GM18499 (cell line): ENCODE data around the gene GMEB2.
"Not testable (repeated sequence)": the region's sequence is repeated elsewhere in the genome, so short reads cannot be mapped to it uniquely, and the experiment has no call there.

Source experiments
- ATAC-seq: cut with Tn5 transposase; IDR thresholded peaks from one replicate; pipeline ENCODE4 v1.9.1; 2021; ENCODE audit warnings: moderate number of reproducible peaks; ENCODE audit not compliant: insufficient read depth, unreplicated experiment

GMEB2 gene

DNA sequence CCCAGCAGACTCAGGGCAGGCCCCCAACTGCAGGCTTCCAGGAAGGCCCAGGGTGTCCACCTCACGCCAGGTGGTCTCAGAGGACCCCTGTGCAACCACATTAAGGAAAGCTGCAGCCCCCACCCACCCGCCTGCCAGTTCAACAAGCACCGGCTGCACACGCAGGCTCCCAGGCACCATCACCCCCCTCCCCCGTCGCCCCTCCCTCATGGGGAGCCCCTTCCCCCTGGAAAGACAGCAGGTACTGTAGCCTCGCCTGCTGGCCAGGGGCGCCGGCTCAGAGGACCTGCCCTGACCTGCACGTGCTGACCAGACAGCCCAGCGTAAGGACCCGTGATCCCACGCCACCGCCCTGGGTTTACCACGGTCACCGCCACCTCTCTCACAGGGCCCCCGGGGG lies 13.8 kb upstream of the GMEB2 start:
- ATAC-seq, result not testable (repeated sequence)

DNA sequence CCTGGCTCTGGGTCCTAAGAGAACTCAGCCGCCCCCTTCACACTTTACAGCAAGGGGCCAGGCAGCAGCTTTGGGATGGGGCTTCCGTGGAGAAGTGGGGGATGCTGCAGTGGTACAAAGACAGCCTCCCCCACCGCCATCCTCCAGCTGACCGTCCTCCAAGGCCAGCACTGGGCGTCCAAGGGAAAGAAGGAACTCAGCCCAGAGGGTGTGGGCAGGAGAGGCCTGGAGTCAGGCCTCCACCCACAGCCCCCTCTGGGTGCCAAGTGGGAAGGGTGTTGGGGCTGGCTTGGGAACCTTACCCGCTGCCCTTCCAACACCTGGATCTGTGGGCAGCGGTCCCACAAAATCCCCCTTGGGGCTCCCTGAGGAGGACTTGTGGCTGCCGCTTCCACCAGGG lies 13.2 kb upstream of the GMEB2 start:
- ATAC-seq, result no peak

- no peak for ATAC-seq
Observed at GRCh38 chr20:63639093-63639975, 12.4 kb upstream of the GMEB2 start.

- ATAC-seq, result no peak
Observed at GRCh38 chr20:63636752-63637628, 10.1 kb upstream of the GMEB2 start.

DNA sequence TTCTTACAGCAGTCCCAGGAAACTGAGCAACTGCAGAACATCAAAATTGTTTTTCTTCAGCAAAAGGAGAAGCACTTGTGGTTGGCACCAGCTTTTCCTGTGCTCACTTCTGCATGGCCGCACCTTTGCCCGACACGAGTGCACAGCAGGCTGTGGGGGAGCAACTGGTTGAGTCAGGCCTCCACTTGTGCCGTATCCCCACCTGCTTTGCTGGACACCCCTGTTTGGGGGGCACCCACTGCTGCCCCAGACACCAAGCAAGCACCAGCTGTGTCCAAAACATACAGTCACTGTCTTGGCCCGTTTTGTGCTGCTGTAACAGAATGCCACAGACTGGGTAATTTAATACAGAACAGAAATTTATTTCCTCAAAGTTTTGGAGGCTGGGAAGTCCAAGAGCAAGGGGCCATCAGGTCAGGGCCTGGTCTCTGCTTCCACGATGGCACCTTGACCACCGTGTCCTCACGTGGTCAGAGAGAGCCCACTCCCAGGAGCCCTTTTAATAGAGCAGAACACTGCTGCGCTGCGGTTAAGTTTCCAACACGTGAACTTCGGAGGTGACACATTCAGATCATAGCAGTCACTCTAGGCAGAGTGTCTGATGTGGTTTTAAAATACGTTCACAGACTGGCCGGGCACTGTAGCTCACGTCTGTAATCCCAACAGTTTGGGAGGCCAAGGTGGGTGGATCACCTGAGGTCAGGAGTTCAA lies 8.7 kb upstream of the GMEB2 start:
- ATAC-seq, result no peak

DNA sequence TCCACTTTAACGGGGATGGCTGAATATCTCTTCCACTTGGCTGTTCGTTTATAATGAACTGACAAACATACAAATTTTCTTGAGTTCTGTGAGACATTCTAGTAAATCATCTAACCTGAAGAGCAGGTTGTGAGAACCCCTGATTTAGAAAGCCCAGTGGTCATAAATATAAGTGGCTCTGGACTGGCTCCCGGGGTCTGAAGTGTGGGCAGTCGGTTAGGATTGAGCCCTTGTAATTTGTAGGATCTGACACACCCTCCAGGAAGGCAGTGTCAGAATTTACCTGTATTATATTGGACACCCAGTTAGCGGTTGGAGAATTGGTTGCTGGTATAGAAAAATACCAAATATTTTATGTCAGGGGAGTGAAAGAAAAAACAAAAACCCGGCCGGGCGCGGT lies 6.8 kb upstream of the GMEB2 start:
- no peak for ATAC-seq

- not testable (repeated sequence) for ATAC-seq
Observed at GRCh38 chr20:63631426-63631825, 4.5 kb upstream of the GMEB2 start.

- not testable (repeated sequence) for ATAC-seq
Observed at GRCh38 chr20:63630956-63631355, 4.1 kb upstream of the GMEB2 start.

DNA sequence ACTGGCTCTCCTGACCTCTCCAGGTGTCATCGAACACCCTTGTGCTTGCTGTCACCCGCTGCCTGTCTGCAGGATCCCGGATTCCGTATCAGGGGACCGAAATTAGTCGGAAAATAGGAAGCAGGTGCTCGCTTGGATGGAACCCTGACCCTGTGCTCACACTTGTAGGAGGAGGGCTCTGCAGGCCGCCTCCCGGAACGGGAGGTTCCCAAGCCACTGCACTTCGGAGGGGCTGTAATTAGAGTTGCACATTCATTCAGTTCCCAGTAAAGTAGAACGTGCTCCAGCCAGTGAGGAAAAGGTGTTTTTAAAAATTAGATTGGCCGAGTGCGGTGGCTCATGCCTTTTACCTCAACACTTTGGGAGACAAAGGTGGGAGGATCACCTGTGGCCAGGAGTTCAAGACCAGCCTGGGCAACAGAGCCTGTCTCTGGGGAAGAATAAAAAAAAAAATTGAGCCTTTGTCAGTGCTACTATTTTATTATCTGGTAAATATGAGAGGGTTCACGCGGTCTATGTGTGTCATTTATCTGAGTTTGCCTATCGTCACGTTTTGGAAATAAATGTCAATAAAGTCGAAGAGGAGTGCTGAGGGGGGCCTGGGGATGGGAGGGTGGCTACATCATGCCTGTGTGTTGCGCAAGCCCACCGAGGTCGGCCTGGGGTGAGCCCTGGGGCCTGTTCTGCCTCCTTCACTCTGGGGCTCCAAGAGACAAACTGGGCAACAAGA lies 1.5 kb upstream of the GMEB2 start:
- no peak for ATAC-seq

GRCh38 chr20:63627751-63628245 lies 897 bp upstream of the GMEB2 start:
- ATAC-seq, result no peak

- ATAC-seq, result no peak
Observed at GRCh38 chr20:63627129-63627750, 339 bp upstream of the GMEB2 start.

DNA sequence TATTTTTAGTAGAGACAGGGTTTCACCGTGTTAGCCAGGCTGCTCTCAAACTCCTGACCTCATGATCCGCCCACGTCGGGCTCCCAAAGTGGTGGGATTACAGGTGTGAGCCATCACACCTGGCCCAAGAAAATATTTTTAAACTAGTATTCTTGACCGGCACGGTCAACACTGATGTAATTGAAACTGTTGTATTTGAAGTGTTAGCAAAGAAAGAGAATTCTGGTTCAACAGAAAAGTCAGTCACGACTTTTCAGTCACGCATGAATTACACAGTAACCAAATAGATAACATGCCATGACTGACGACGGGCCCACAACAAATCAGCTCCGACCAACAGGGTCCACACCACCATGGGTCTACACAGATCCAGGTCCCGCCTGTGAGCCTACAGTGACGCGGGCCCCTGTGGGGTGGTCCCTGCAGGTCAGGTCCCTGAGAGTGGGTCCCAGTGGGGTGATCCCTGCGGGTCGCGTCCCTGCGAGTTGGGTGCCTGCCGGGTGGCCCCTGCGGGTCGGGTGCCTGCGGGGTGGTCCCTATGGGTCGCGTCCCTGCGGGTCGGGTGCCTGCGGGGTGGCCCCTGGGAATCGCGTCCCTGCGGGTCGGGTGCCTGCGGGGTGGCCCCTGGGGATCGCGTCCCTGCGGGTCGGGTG lies 1.0 kb downstream of the GMEB2 start:
- no peak for ATAC-seq

GRCh38 chr20:63624486-63624885 lies 2.4 kb downstream of the GMEB2 start:
- ATAC-seq, result no peak

- no peak for ATAC-seq
Observed at GRCh38 chr20:63622732-63623131, 4.2 kb downstream of the GMEB2 start.

DNA sequence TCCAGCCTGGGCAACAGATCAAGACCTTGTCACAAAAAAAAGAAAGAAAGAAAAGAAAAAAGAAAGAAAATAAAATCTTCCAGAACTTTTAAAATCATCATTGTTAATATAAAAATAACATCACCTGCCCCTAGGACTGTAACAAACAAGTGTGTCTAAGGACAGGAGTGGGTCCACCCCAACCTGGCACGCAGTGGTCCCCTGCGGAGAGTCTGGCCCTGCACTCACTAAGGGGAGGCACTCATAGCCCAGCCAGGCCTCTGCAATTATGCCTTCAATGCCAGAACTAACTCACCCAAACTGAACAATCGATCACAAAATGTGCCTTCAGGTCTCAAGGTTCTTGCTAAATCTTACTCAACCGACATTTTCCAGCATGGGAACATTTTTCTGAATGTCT lies 4.8 kb downstream of the GMEB2 start:
- ATAC-seq, result no peak

- ATAC-seq, result no peak
Observed at GRCh38 chr20:63620991-63621390, 5.9 kb downstream of the GMEB2 start.

DNA sequence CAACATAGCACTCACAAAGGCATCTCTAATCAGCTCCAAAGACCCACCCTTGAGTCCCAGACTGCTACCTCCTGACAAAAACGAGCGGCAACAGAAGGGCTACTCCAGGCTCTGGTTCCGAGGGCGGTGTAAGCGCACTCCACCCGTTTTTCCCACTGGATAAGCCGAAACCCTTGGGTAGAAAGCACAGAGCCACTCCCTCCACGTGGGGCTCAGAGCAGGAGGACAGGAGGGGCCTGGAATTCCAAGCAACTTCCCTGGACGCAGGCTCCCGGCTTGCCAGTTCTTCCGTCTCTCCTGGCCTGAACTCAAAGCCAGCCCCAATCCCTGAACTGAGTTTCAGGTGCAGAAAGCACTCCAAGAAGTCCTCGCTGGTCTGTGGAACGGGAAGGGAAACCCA lies 7.4 kb downstream of the GMEB2 start:
- no peak for ATAC-seq

DNA sequence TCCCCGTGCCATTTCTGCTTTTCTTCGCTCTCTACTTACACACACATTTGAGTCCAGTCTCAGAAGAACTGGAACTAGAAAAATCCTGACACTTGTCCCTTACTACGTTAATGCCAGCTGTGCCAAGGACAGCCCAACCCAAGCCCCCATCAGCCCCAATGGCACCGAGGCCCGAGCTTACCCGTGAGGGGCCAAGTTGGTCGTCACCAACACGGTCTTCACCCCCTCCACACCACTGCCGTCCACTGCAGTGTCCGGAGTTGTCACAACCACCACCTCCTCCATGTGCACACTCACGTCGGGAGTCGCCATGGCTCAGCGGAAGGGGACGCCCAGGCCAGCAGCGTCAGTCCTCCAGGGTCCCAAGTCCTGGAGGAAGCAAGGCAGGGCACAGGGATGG lies 7.8 kb downstream of the GMEB2 start:
- ATAC-seq, result no peak
